Activated T-helper 9 cell treated with anti-CD3 and anti-CD28 coated beads, Interleukin-2, amount 50 U/mL, for 16 hours (primary cell): ENCODE measurements around the gene EME2.
"Not testable (repeated sequence)": the region's sequence is repeated elsewhere in the genome, so short reads cannot be mapped to it uniquely, and the experiment has no call there.

Source experiments
- DNase-seq: peaks from one replicate; pipeline ENCODE4 v3.0.0-alpha.2; 2020; ENCODE audit warnings: low read depth

The EME2 gene

GRCh38 chr16:1791256-1791942, 18.8 kb downstream of the EME2 start:
- no peak for DNase-seq

- no peak for DNase-seq
Measured at GRCh38 chr16:1791943-1792812, 19.6 kb downstream of the EME2 start.

- DNase-seq: no peak
Measured at GRCh38 chr16:1792836-1793577, 20.4 kb downstream of the EME2 start.

- no peak for DNase-seq
Measured at GRCh38 chr16:1793578-1794220, 21.1 kb downstream of the EME2 start, which contains the start of gene IGFALS. Gene IGFALS, minus strand, starts transcription at chr16:1793705. Its CDS starts 53 bp downstream, at chr16:1793652.

GRCh38 chr16:1794221-1794871, 21.7 kb downstream of the EME2 start:
- no peak for DNase-seq

- DNase-seq: no peak
Measured at GRCh38 chr16:1794908-1795666, 22.5 kb downstream of the EME2 start.

- DNase-seq: not testable (repeated sequence)
Measured at GRCh38 chr16:1799263-1799662, 26.7 kb downstream of the EME2 start.

GRCh38 chr16:1800701-1801100, 28.1 kb downstream of the EME2 start:
- DNase-seq: no peak

GRCh38 chr16:1807626-1808025, 35.0 kb downstream of the EME2 start:
- DNase-seq: no peak

GRCh38 chr16:1808691-1809090, 36.1 kb downstream of the EME2 start:
- no peak for DNase-seq

- DNase-seq: no peak
Measured at GRCh38 chr16:1809281-1809801, 36.7 kb downstream of the EME2 start.

- no peak for DNase-seq
Measured at GRCh38 chr16:1810106-1810505, 37.5 kb downstream of the EME2 start.

GRCh38 chr16:1810536-1810935, 37.9 kb downstream of the EME2 start:
- no peak for DNase-seq

- DNase-seq: peak; percentile 16
Measured at GRCh38 chr16:1812732-1813163, 40.1 kb downstream of the EME2 start.

GRCh38 chr16:1815461-1815860, 42.9 kb downstream of the EME2 start:
- no peak for DNase-seq

- DNase-seq: no peak
Measured at GRCh38 chr16:1816396-1817275, 44.0 kb downstream of the EME2 start.

- DNase-seq: no peak
Measured at GRCh38 chr16:1817276-1817589, 44.6 kb downstream of the EME2 start.

GRCh38 chr16:1817716-1818115, 45.1 kb downstream of the EME2 start:
- no peak for DNase-seq

GRCh38 chr16:1818204-1818872, 45.7 kb downstream of the EME2 start:
- DNase-seq: no peak
